ENCODE data around the gene ZNF76.

ZNF76 gene

GRCh38 chr6:35237476-35237875 is 22.1 kb upstream of the ZNF76 start:
- no peak for DNase-seq

GRCh38 chr6:35238843-35239289 is 20.7 kb upstream of the ZNF76 start:
- DNase-seq = no peak

GRCh38 chr6:35239581-35239980 is 20.0 kb upstream of the ZNF76 start:
- DNase-seq = no peak

GRCh38 chr6:35240838-35241801 is 18.4 kb upstream of the ZNF76 start:
- peak; percentile 61 for DNase-seq

DNA sequence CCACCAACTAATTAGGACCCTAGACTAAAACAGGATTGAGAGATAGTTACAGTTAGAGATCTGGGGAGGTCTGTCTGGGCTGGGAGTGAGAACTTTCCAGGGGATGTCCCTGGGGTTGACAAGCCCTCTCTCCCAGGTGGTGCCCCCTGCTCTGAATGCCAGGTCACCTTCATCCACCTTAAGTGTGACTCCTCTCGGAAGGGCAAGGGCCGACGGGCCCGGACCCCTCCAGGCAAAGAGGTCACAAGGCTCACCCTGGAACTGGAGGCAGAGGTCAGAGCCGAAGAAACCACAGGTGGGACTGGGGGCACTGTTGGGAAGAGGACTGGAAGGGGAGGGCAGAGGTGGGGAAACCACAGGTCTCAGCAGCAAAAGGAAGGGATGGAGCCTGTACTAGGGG is 17.0 kb upstream of the ZNF76 start:
- no peak for DNase-seq

DNA sequence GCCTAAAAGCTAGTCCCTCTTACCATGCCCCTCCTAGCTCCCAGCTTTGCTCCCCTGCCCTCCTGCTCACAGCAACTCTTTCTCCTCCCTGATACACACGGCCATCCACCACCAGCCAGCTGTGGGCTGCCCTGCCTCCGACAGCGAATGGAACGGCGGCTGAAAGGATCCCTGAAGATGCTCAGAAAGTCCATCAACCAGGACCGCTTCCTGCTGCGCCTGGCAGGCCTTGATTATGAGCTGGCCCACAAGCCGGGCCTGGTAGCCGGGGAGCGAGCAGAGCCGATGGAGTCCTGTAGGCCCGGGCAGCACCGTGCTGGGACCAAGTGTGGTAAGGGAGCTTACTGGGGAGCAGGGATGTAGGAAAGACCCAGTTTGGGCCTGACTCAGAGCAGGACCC is 16.6 kb upstream of the ZNF76 start:
- DNase-seq = no peak

GRCh38 chr6:35243386-35243958 is 16.1 kb upstream of the ZNF76 start:
- DNase-seq = no peak

DNA sequence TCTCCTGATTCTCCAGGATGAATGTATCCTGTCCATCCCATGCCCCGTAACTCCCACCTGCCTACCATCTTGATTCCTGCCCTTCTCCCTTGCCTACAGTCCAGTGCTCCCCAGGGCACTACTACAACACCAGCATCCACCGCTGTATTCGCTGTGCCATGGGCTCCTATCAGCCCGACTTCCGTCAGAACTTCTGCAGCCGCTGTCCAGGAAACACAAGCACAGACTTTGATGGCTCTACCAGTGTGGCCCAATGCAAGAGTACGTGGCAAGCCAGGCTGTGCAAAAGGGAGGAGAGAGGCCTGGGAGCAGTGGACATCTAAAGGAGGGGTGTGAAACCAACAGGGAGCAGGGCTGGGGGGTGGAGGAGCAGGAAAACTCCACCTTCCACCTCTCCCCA is 15.0 kb upstream of the ZNF76 start:
- DNase-seq = no peak

- no peak for DNase-seq
Observed at GRCh38 chr6:35247642-35248231, 11.8 kb upstream of the ZNF76 start.

- DNase-seq = no peak
Observed at GRCh38 chr6:35248300-35248699, 11.2 kb upstream of the ZNF76 start.

DNA sequence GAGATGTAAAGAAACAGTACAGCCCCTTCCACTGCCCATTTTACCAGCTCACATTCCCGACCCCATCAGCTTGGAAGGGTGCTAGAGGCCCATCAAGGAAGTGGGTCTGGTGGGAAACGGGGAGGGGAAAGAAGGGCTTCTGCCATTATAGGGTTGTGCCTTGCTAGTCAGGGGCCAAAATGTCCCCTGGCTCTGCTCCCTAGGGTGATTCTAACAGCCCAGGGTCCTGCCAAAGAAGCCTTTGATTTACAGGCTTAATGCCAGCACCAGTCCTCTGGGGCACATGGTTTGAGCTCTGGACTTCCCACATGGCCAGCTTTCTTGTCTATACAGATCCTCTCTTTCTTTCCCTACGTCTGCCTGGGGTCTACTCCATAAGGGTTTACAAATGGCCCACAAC is 10.6 kb upstream of the ZNF76 start:
- no peak for DNase-seq

GRCh38 chr6:35251949-35252348 is 7.6 kb upstream of the ZNF76 start:
- no peak for DNase-seq

DNA sequence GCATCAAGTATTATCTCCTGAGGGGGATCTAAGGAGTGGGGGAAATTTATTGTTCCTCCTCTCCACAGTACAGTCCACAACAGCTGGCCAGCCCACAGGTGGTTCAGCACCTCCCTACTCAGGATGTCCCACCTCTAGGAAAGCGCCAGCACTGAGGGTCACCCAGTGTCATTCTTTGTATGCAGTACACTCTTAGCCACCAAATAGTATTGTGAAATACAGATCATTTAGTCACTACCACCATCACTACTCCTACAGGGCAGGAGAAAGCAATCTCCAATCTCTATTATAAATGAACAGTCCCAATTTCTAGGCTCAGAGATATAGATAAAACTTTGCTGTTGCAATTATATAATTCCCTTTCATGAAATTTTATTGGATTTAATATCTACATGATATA is 6.3 kb upstream of the ZNF76 start:
- DNase-seq = no peak

DNA sequence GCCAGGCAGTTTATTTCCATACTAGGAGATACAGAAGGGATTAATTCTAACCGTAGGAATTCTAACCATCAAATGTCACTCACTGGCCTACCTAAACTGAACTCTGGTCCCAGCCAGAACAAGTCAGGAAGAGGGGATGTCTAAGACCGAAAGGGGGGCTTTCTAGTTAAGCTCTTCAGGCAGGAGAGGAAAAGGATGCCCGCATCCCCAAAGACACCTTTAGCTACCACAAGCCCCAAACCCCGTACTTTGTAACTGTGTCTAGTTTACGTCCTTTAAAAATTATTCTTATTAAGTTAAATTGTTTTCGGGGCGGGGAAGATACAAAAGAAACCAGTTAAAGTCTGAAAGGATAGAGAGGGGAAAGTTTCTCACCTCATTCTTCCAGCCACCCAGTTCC is 1.2 kb upstream of the ZNF76 start:
- DNase-seq = no peak

- no peak for DNase-seq
Observed at GRCh38 chr6:35258858-35259193, 709 bp upstream of the ZNF76 start.

GRCh38 chr6:35259948-35260590 is 534 bp downstream of the ZNF76 start:
- DNase-seq = peak; percentile 43

- DNase-seq = no peak
Observed at GRCh38 chr6:35260591-35261570, 1.3 kb downstream of the ZNF76 start.

DNA sequence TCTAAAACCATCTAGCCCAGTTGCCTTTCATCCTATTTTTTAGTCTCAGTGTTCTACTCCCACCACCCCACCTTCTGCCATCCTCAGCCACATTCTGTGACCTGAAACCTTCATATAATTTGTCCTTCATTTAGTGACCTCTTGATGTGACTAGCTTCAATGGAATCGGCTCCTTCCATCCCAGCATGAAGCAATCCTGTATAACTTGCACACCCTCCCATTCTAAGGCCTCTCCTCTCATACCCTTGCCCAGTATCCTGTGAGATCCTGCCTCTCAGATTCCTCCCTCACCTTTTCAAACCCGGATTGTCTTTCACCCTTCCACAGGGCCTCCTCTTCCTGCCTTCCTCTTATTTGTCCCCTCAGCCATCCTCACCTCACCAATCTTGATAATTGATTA is 3.1 kb downstream of the ZNF76 start:
- no peak for DNase-seq

- no peak for DNase-seq
Observed at GRCh38 chr6:35264550-35265274, 5.2 kb downstream of the ZNF76 start.

DNA sequence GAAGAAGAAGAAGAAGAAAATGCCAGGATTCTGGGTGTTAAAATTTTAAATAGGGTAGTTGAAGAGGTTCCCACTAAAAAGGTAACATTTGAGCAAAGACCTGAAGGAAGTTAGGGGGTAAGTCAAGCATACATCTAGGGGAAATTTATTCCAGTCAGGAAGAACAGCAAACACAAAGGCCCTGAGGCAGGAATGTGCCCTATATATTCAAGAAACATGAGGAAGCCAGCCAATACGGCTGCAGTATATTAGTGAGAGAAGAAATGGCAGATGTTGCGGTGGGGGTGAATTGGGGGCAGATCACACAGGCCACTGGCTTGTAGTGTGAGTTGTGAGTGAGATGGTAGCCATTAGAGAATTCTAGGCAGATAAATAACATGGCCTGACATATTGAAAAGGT is 6.0 kb downstream of the ZNF76 start:
- DNase-seq = no peak

DNA sequence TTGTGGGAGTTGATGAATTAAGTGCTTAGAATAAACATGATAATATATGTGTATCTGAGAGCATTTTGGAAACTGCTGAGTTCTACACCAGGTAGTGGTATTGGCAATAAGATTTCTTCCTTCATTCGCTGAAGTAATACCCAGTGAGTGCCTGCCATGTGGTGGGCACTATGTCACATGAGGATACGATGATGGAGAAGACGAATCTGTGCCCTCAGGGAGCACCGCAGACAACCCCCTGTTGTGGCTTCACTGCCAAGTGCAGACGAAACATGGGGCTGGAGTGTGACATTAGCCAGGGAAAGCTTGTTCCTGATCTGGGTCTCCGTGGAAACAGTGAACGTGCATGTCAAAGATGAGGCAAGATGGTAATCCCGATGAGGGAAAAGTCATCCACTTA is 7.9 kb downstream of the ZNF76 start:
- no peak for DNase-seq

DNA sequence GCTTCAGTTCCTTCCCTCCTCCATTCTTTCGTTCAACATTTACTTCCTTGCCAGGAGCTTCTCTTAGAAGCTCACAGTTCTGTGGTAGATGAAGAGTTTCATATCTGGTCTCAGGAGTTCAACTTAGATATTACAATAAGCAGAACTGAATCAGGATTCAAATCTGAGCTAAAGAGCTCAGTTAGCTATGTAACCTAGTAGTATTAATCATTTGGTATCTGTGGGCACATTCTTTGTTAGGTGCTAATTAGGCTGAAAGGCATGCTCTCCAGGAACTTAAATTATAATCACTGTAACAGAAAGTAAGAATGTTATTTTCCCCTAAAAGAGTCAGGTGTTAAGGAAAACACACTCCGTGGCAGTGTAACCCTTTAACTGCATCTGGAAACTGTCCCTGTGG is 8.4 kb downstream of the ZNF76 start:
- DNase-seq = no peak

All from NCI-H345 (cell line).